Measurements from ENCODE around the gene CGB2.

DNA sequence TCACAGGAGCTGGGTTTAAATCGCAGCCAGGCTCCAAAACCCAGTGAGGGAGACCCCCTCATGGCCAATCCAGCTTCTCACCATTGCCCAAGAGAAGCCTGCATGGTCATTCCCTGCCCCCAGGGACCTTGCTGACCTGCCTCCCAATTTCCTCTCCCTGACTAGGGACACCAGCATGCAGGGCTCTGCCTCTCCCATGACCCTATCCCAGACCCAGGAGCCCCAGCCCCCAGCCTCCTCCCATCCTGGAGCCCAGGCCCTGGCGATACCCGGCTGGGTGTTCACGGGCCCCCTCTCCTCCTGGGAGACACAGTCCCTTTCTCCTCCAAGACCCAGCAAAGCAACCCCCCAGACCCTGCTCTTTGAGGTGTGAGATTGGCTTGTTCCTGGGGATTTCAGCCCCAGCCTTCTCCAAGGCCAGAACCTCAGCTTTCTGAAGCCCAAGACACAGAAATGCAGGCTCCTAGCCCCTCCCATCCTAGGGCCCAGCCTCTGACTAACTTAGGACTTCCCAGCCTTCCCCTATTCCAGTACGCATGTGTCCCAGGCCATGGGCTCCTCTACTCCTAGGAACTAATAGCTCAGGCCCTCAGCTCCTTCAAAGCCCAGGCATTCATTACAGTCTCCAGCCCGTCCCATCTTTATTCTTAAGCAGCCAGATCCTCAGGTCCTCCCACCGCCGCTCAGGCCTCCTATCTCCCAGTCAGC lies 39.7 kb upstream of the CGB2 start:
- TF ChIP-seq, protein P1, sequence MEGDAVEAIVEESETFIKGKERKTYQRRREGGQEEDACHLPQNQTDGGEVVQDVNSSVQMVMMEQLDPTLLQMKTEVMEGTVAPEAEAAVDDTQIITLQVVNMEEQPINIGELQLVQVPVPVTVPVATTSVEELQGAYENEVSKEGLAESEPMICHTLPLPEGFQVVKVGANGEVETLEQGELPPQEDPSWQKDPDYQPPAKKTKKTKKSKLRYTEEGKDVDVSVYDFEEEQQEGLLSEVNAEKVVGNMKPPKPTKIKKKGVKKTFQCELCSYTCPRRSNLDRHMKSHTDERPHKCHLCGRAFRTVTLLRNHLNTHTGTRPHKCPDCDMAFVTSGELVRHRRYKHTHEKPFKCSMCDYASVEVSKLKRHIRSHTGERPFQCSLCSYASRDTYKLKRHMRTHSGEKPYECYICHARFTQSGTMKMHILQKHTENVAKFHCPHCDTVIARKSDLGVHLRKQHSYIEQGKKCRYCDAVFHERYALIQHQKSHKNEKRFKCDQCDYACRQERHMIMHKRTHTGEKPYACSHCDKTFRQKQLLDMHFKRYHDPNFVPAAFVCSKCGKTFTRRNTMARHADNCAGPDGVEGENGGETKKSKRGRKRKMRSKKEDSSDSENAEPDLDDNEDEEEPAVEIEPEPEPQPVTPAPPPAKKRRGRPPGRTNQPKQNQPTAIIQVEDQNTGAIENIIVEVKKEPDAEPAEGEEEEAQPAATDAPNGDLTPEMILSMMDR (IDR thresholded peaks at IDR 0.05), result no peak
- peak in 1 of 2 donors; percentile 83 for TF ChIP-seq POLR2A (IDR thresholded peaks at IDR 0.05)
